Right lobe of liver (tissue), 6 donors: Measurements from ENCODE around the gene STK17B. TPM values are rescaled to one million over a fixed set of nuclear protein-coding genes. Genes with fewer than 3 reads are reported as not detected.
"Not testable (repeated sequence)": the region's sequence is repeated elsewhere in the genome, so short reads cannot be mapped to it uniquely, and the experiment has no call there.

ENCODE experiments used
- ATAC-seq, 4 donors: fragments of 200-7000 bp; cut with Tn5 transposase; one replicate each; pipeline ENCODE4 v1.9.1; 2020; ENCODE audit warnings: mild to moderate bottlenecking in 4 of 4, moderate library complexity in 4 of 4
- DNase-seq, 3 donors: peaks; one replicate each; pipeline ENCODE4 v3.0.0-alpha.2; 2020
- H3K27ac ChIP-seq, 3 donors: fragments of 200-600 bp; one replicate each; pipeline ENCODE4 v1.8.0; 2022
- H3K27me3 ChIP-seq, 2 donors: fragments of 200-600 bp; one replicate each; pipeline ENCODE4 v1.8.0; 2022
- H3K36me3 ChIP-seq, 4 donors: fragments of 200-600 bp; sonication (generic) in 1 of 4; one replicate each; pipeline versions ENCODE4 v1.5.1 to v1.8.0; 2017 to 2022; ENCODE audit warnings: control low read depth in 1 of 4
- H3K4me1 ChIP-seq, 4 donors: fragments of 200-600 bp; sonication (generic) in 1 of 4; one replicate each; pipeline versions ENCODE4 v1.5.1 to v1.8.0; 2017 to 2022; ENCODE audit warnings: control low read depth in 1 of 4
- H3K4me3 ChIP-seq, 3 donors: fragments of 200-600 bp; one replicate each; pipeline ENCODE4 v1.8.0; 2022
- H3K9me3 ChIP-seq, 4 donors: fragments of 200-600 bp; sonication (generic) in 1 of 4; one replicate each; pipeline versions ENCODE4 v1.5.1 to v1.8.0; 2017 to 2022; ENCODE audit warnings: control low read depth in 1 of 4
- POLR2A ChIP-seq: fragments of 450-650 bp; IDR thresholded peaks from one replicate; pipeline ENCODE4 v1.6.1; 2017; ENCODE audit warnings: antibody characterized with exemption, mild to moderate bottlenecking
- WGBS: methylation state at CpG from one replicate; pipeline ENCODE4 v1.1.6; 2018; ENCODE audit warnings: low coverage, low lambda C conversion rate; ENCODE audit not compliant: insufficient coverage; ENCODE audit errors: missing lambda C conversion rate; 5-methylcytosine and 5-hydroxymethylcytosine counted together
- intact Hi-C, 2 donors: fragments of 100-400 bp; cut with DNase I; formaldehyde crosslinking; loops; one replicate each; pipeline versions ENCODE4 v1.11.2 to v1.14.1; 2022
- total RNA-seq, 6 experiments: library from RNA; depleted of rRNA in 2 of 6; stranded (reverse); fragments of >200 nt in 2 of 6; fragmentation: NEBNext Ultra II Directional in 3 of 6; extraction: Animal tissue kit (Norgen Biotek cat#: 25700) in 3 of 6; gene quantifications; one replicate each; pipeline versions ENCODE4 v1.1.0 to v1.2.4, GENCODE V29; 2016 to 2023
- TF ChIP-seq, protein P1 (sequence below), 4 donors: fragments of 200-600 bp in 3 of 4; fragments of 450-650 bp in 1 of 4; IDR thresholded peaks; one replicate each; pipeline versions ENCODE4 v1.5.1 to v1.8.0; 2016 to 2022; ENCODE audit warnings: antibody characterized with exemption in 4 of 4, mild to moderate bottlenecking in 2 of 4
- donor health status: DM: no; HTN: yes; CAD: no.
- donor health status: DM: no; HTN: no; CAD: no.
- donor health status: DM: no; HTN: no; CAD: no.
- donor health status: DM: no; HTN: yes; CAD: no.
- donor health status: DM: no; HTN: yes; CAD: no.

Gene STK17B
- total RNA-seq, 6 experiments from 2014 or later, result 1.7 to 8.7 (median 5.1) TPM

GRCh38 chr2:196099916-196100315 is 71.5 kb downstream of the STK17B start:
- no peaks in the 10 kb centered on the region for H3K36me3 ChIP-seq
- intact Hi-C loops, result no loop called here
- no peak overlapping the region for H3K4me3 ChIP-seq
- no peak for TF ChIP-seq POLR2A
- TF ChIP-seq, protein P1, sequence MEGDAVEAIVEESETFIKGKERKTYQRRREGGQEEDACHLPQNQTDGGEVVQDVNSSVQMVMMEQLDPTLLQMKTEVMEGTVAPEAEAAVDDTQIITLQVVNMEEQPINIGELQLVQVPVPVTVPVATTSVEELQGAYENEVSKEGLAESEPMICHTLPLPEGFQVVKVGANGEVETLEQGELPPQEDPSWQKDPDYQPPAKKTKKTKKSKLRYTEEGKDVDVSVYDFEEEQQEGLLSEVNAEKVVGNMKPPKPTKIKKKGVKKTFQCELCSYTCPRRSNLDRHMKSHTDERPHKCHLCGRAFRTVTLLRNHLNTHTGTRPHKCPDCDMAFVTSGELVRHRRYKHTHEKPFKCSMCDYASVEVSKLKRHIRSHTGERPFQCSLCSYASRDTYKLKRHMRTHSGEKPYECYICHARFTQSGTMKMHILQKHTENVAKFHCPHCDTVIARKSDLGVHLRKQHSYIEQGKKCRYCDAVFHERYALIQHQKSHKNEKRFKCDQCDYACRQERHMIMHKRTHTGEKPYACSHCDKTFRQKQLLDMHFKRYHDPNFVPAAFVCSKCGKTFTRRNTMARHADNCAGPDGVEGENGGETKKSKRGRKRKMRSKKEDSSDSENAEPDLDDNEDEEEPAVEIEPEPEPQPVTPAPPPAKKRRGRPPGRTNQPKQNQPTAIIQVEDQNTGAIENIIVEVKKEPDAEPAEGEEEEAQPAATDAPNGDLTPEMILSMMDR (IDR thresholded peaks at IDR 0.05), result no peak
- DNase-seq, result no peak
- no peaks in the 10 kb centered on the region for H3K9me3 ChIP-seq
- WGBS, result 61% methylated on average over 3 of the region's 3 CpGs
- no peaks in the 10 kb centered on the region for H3K27me3 ChIP-seq
- no peaks in the 10 kb centered on the region for H3K4me1 ChIP-seq
- ATAC-seq, result no peak
- H3K27ac ChIP-seq, result no peak overlapping the region

GRCh38 chr2:196097864-196098660 is 73.3 kb downstream of the STK17B start:
- H3K36me3 ChIP-seq, result no peaks in the 10 kb centered on the region
- H3K4me3 ChIP-seq, result no peak overlapping the region
- DNase-seq (no peak), ATAC-seq (no peak)
- no peak overlapping the region for H3K27ac ChIP-seq
- H3K27me3 ChIP-seq, result no peaks in the 10 kb centered on the region
- TF ChIP-seq, protein P1 (IDR thresholded peaks at IDR 0.05), result no peak
- TF ChIP-seq POLR2A, result no peak
- H3K9me3 ChIP-seq, result no peaks in the 10 kb centered on the region
- intact Hi-C loops, result no loop called here
- WGBS, result 57% methylated on average over 6 of the region's 6 CpGs
- no peaks in the 10 kb centered on the region for H3K4me1 ChIP-seq

DNA sequence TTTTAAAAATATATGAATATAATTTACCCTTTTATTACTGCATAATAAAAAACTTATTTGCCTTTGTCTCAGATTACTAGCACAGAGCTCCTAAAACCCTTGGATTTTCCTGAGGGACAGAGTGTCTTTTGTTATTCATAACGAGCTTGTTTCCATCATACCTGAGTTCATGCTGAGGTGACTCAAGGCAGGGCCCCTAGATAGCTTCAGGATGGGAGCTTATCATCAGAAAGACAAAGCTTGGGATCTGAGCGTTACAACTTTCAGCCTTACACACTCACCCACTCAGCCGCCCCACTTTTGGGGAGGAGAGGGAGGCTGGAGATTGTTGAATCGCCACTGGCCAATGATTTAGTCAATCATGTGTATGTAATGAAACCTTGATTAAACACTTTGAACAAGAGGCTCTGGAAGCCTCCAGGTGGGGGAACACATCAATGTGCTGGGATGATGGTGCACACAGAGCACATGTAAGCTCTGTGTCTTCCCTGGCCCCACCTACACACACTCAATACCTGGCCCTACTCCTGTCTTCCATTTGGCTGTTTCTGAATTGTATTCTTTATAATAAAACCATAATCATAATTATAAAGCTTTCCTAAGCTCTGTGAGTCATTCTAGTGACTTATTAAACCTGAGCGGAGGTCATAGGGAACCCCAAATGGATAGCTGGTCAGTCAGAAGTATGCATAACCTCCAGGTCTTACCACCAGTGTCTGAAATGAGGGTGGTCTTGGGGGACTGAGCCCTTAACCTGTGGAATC is 74.2 kb downstream of the STK17B start:
- WGBS, result 54% methylated on average over 4 of the region's 5 CpGs
- intact Hi-C loops, result no loop called here
- no peak for ATAC-seq

GRCh38 chr2:196096264-196096663 is 75.1 kb downstream of the STK17B start:
- ATAC-seq (no peak), DNase-seq (no peak)
- H3K9me3 ChIP-seq, result no peaks in the 10 kb centered on the region
- H3K4me1 ChIP-seq, result no peaks in the 10 kb centered on the region
- 53% methylated on average over 4 of the region's 4 CpGs for WGBS
- no peaks in the 10 kb centered on the region for H3K27me3 ChIP-seq
- H3K27ac ChIP-seq, result no peak overlapping the region
- intact Hi-C loops, result no loop called here
- H3K36me3 ChIP-seq, result no peaks in the 10 kb centered on the region
- TF ChIP-seq, protein P1 (IDR thresholded peaks at IDR 0.05), result no peak
- TF ChIP-seq POLR2A, result no peak
- no peak overlapping the region for H3K4me3 ChIP-seq

More for the DNA sequence above, 74.2 kb downstream of the STK17B start:
- no peak for DNase-seq
- no peak overlapping the region for H3K4me3 ChIP-seq
- H3K27me3 ChIP-seq, result no peaks in the 10 kb centered on the region
- H3K4me1 ChIP-seq, result no peaks in the 10 kb centered on the region
- no peaks in the 10 kb centered on the region for H3K36me3 ChIP-seq
- TF ChIP-seq POLR2A, result no peak
- TF ChIP-seq, protein P1 (IDR thresholded peaks at IDR 0.05), result no peak
- no peak overlapping the region for H3K27ac ChIP-seq
- H3K9me3 ChIP-seq, result no peaks in the 10 kb centered on the region

GRCh38 chr2:196089448-196089847 is 81.9 kb downstream of the STK17B start:
- DNase-seq, H3K27ac ChIP-seq, ATAC-seq, intact Hi-C loops, H3K27me3 ChIP-seq, H3K4me3 ChIP-seq, H3K4me1 ChIP-seq, H3K9me3 ChIP-seq, H3K36me3 ChIP-seq: not testable (repeated sequence)
- WGBS, result 30% methylated on average over 2 of the region's 5 CpGs
